GM12892 (cell line): ENCODE data around the gene IKZF1.

Experiments used
- POLR2A ChIP-seq: IDR thresholded peaks from 2 replicates; pipeline ENCODE4 v1.6.1; 2011; ENCODE audit warnings: low read depth, low read length, control low read depth
- POLR2AphosphoS5 ChIP-seq: IDR thresholded peaks from 2 replicates; pipeline ENCODE4 v1.6.1; 2011; ENCODE audit warnings: low read depth, low read length, control low read depth
- TAF1 ChIP-seq: IDR thresholded peaks from 2 replicates; pipeline ENCODE4 v1.6.1; 2011; ENCODE audit warnings: low read depth, mild to moderate bottlenecking, control low read depth, low read length, borderline replicate concordance

DNA sequence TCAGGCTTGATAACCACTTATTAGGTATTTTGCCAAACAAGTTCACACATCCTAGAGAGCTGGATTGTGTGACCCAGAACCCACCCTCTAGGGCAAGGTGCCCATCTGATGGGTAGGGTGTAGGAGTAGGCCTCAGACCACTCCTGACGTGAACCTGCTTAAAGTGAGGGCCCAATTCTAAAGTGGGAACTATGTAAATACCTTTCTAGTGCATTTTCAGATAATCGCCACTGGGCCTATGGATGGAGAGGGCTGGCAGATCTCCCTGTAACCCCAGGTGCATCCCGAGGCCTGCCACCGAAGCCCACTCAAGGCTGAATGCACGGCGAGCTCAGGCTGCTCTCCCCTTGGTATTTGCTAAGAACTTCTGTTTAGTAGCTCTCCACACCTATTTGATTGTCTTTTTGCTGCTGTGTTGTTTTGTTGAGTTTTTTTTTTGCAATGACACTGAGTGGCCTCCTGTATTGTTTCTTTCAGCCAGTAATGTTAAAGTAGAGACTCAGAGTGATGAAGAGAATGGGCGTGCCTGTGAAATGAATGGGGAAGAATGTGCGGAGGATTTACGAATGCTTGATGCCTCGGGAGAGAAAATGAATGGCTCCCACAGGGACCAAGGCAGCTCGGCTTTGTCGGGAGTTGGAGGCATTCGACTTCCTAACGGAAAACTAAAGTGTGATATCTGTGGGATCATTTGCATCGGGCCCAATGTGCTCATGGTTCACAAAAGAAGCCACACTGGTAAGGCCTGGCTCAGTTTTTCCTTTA lies 71.7 kb downstream of the IKZF1 start:
- TF ChIP-seq POLR2AphosphoS5 (no peak), TAF1 (no peak), POLR2A (no peak)
